HepG2 (cell line): ENCODE measurements around the gene AK2. TPM values are rescaled to one million over a fixed set of nuclear protein-coding genes. Genes with fewer than 3 reads are reported as not detected.

Experiments used
- AGO2 ChIP-seq: fragments of 200-400 bp; formaldehyde crosslinking; optimal IDR thresholded peaks from 2 replicates; pipeline ENCODE3; 2017; ENCODE audit warnings: mild to moderate bottlenecking, low read depth, low read length, moderate library complexity
- AHDC1 ChIP-seq: sonication (generic); formaldehyde crosslinking; IDR thresholded peaks from 2 replicates; pipeline ENCODE4 v1.5.1; 2020; ENCODE audit warnings: mild to moderate bottlenecking, missing genetic modification reagents, borderline replicate concordance
- HNRNPL ChIP-seq: fragments of 200-400 bp; formaldehyde crosslinking; IDR thresholded peaks from 2 replicates; pipeline ENCODE4 v1.6.1; 2017; ENCODE audit warnings: mild to moderate bottlenecking, low read depth, low read length
- IRX3 ChIP-seq: sonication (generic); formaldehyde crosslinking; IDR thresholded peaks from 2 replicates; pipeline ENCODE4 v1.8.1; 2023; ENCODE audit warnings: mild to moderate bottlenecking, low read depth, missing genetic modification reagents, borderline replicate concordance
- KAT2B ChIP-seq: fragments of 150-350 bp; IDR thresholded peaks from 2 replicates; pipeline ENCODE4 v1.6.1; 2014; ENCODE audit warnings: low read depth, low read length, borderline replicate concordance
- KMT2B ChIP-seq: IDR thresholded peaks from 2 replicates; pipeline ENCODE4 v1.6.1; 2016; ENCODE audit warnings: missing genetic modification reagents, missing compliant biosample characterization
- TMF1 ChIP-seq: sonication (generic); formaldehyde crosslinking; IDR thresholded peaks from 2 replicates; pipeline ENCODE4 v1.8.1; 2022; ENCODE audit warnings: low read depth, missing genetic modification reagents
- ZBTB14 ChIP-seq: sonication (generic); formaldehyde crosslinking; IDR thresholded peaks from 2 replicates; pipeline ENCODE4 v1.4.0; 2020; ENCODE audit warnings: missing genetic modification reagents
- ZNF253 ChIP-seq: sonication (generic); formaldehyde crosslinking; IDR thresholded peaks from 2 replicates; pipeline ENCODE4 v1.8.0; 2022; ENCODE audit warnings: mild to moderate bottlenecking, missing genetic modification reagents, borderline replicate concordance
- ZXDC ChIP-seq: sonication (generic); formaldehyde crosslinking; IDR thresholded peaks from 2 replicates; pipeline ENCODE4 v1.5.0; 2020; ENCODE audit warnings: mild to moderate bottlenecking, missing genetic modification reagents
- polyA plus RNA-seq, 8 experiments: library from polyadenylated mRNA; depleted of rRNA in 3 of 8; stranded (reverse) in 7 of 8; unstranded in 1 of 8; fragments of >200 nt; fragmentation: Illumina TruSeq in 4 of 8; extraction: Trizol in 4 of 8; gene quantifications; 2 replicates each; pipeline versions ENCODE4 v1.2.1 to v1.2.3, GENCODE V29; 2011 to 2016; ENCODE audit warnings: low read depth in 4 of 8, missing spikeins in 1 of 8, mixed read lengths in 1 of 8; ENCODE audit not compliant: insufficient read depth in 1 of 8
- total RNA-seq, 5 experiments: library from RNA; depleted of rRNA; stranded (reverse); fragments of >200 nt; fragmentation: Illumina TruSeq; extraction: Trizol; gene quantifications; 2 replicates each; pipeline ENCODE4 v1.2.3, GENCODE V29; 2016; ENCODE audit warnings: low read depth in 1 of 5

Gene AK2
- total and polyA plus RNA-seq, 2 of the 13 experiments (the other 11 are each of a cell fraction or from before 2014, with no cell fraction given): 170 to 188 TPM

- no peak for TF ChIP-seq ZBTB14 (CRISPR knock-in tag)
- peak; percentile 60; the same call in 1 of the 2 replicates for TF ChIP-seq ZXDC (CRISPR knock-in tag)
- peak; percentile 87 for TF ChIP-seq KMT2B (CRISPR knock-in tag)
- TF ChIP-seq ZNF253 (CRISPR knock-in tag): no peak; the same call in 1 of the 2 replicates
- peak; percentile 93 for TF ChIP-seq IRX3 (CRISPR knock-in tag)
- peak; percentile 94 for TF ChIP-seq TMF1 (CRISPR knock-in tag)
- TF ChIP-seq KAT2B: no peak
- TF ChIP-seq HNRNPL: 0 out of 2 replicates have a peak, but pooled peaks have one; percentile 47
- TF ChIP-seq AHDC1: 0 out of 2 replicates have a peak, but pooled peaks have one; percentile 66
- TF ChIP-seq AGO2: no peak
Measured at GRCh38 chr1:33036526-33037503, at the start of gene AK2 (continued).
